Naive B cell (primary cell): ENCODE measurements around the gene ATP5IF1. TPM values are rescaled to one million over a fixed set of nuclear protein-coding genes. Genes with fewer than 3 reads are reported as not detected.
A peak's percentile ranks its signal among the peaks of the same experiment; 100 is the strongest.

Experiments used
- ATAC-seq, 2 donors: fragments of 150-1000 bp; cut with Tn5 transposase; 2 replicates each; pipeline ENCODE4 v1.10.0; 2021; ENCODE audit warnings: low read depth in 2 of 2, mild to moderate bottlenecking in 2 of 2, moderate library complexity in 2 of 2
- DNase-seq: peaks from one replicate; pipeline ENCODE4 v3.0.0; 2022
- H3K27ac Mint-ChIP-seq, 6 donors: one replicate each; pipeline ENCODE4 v1.8.0; 2020 to 2022; ENCODE audit warnings: mild to moderate bottlenecking in 6 of 6, mixed read lengths in 6 of 6, moderate library complexity in 5 of 6, inconsistent platforms in 2 of 6
- H3K27me3 Mint-ChIP-seq, 3 donors: one replicate each; pipeline ENCODE4 v1.8.0; 2021 to 2022; ENCODE audit warnings: mixed read lengths in 3 of 3, mild to moderate bottlenecking in 1 of 3
- H3K36me3 Mint-ChIP-seq, 2 donors: one replicate each; pipeline ENCODE4 v1.8.0; 2020 to 2022; ENCODE audit warnings: mixed read lengths in 2 of 2, inconsistent platforms in 1 of 2, mild to moderate bottlenecking in 1 of 2
- H3K4me1 Mint-ChIP-seq, 3 donors: one replicate each; pipeline ENCODE4 v1.8.0; 2020 to 2022; ENCODE audit warnings: mixed read lengths in 3 of 3, inconsistent platforms in 1 of 3, mild to moderate bottlenecking in 1 of 3, moderate library complexity in 1 of 3
- H3K4me3 Mint-ChIP-seq, 8 donors: one replicate each; pipeline ENCODE4 v1.8.0; 2020 to 2022; ENCODE audit warnings: mild to moderate bottlenecking in 8 of 8, mixed read lengths in 8 of 8, moderate library complexity in 8 of 8, inconsistent platforms in 2 of 8
- H3K9me3 Mint-ChIP-seq, 7 donors: one replicate each; pipeline ENCODE4 v1.8.0; 2020 to 2022; ENCODE audit warnings: mixed read lengths in 7 of 7, mild to moderate bottlenecking in 5 of 7, inconsistent platforms in 2 of 7, moderate library complexity in 1 of 7
- polyA plus RNA-seq, 6 donors: library from polyadenylated mRNA; unstranded; fragments of 300-500 nt; fragmentation: Illumina TruSeq; gene quantifications; one replicate each; pipeline ENCODE4 v1.2.3, GENCODE V29; 2021; ENCODE audit warnings: low read depth in 6 of 6

The ATP5IF1 gene
- polyA plus RNA-seq = 100 to 1,000 TPM; 369 to 762 (median 520) TPM

GRCh38 chr1:28235755-28236655 lies at the start of gene ATP5IF1:
TSS of gene ATP5IF1 (plus strand) at chr1:28236124. CDS start at chr1:28236184, 60 bp downstream.
- Mint-ChIP-seq H3K27me3 (no peaks in the 10 kb centered on the region), H3K4me1 (peaks cover 11 to 19% (median 11%) of the 10 kb centered on the region in 3 donors), H3K9me3 (no peaks in the 10 kb centered on the region), H3K27ac (peak within 1 kb of the TSS in 1 of 6 donors; percentile 14), H3K36me3 (no peaks in the 10 kb centered on the region), H3K4me3 (peak within 1 kb of the TSS in 1 of 8 donors; percentile 23)
- DNase-seq (peak; percentile 95), ATAC-seq (peak; percentile 92 to 93)

GRCh38 chr1:28190337-28190979 lies 45.5 kb upstream of the ATP5IF1 start:
- DNase-seq (no peak), ATAC-seq (no peak)
- peak overlapping the region in 1 of 6 donors; percentile 50 for H3K27ac Mint-ChIP-seq
- H3K9me3 Mint-ChIP-seq = no peaks in the 10 kb centered on the region
- H3K36me3 Mint-ChIP-seq = peaks cover 0 to 8% of the 10 kb centered on the region in 2 donors
- H3K4me1 Mint-ChIP-seq = peaks cover 0 to 8% (median 4%) of the 10 kb centered on the region in 3 donors
- H3K4me3 Mint-ChIP-seq = no peak overlapping the region
- H3K27me3 Mint-ChIP-seq = no peaks in the 10 kb centered on the region

GRCh38 chr1:28190996-28191645 lies 44.8 kb upstream of the ATP5IF1 start:
- Mint-ChIP-seq H3K27me3 (no peaks in the 10 kb centered on the region), H3K4me3 (no peak overlapping the region), H3K27ac (peak overlapping the region in 2 of 6 donors; percentile 79 to 94), H3K36me3 (peaks cover 0 to 8% of the 10 kb centered on the region in 2 donors), H3K9me3 (no peaks in the 10 kb centered on the region), H3K4me1 (peaks cover 0 to 8% (median 4%) of the 10 kb centered on the region in 3 donors)
- DNase-seq (no peak), ATAC-seq (no peak)

GRCh38 chr1:28193701-28194161 lies 42.2 kb upstream of the ATP5IF1 start:
- no peaks in the 10 kb centered on the region for H3K27me3 Mint-ChIP-seq

GRCh38 chr1:28194326-28195035 lies 41.4 kb upstream of the ATP5IF1 start:
- DNase-seq (no peak), ATAC-seq (no peak)
- no peaks in the 10 kb centered on the region for H3K9me3 Mint-ChIP-seq
- H3K4me3 Mint-ChIP-seq = no peak overlapping the region
- peaks cover 10 to 27% of the 10 kb centered on the region in 2 donors for H3K36me3 Mint-ChIP-seq
- H3K4me1 Mint-ChIP-seq = peaks cover 19 to 23% (median 20%) of the 10 kb centered on the region in 3 donors
- H3K27ac Mint-ChIP-seq = no peak overlapping the region
- H3K27me3 Mint-ChIP-seq = no peaks in the 10 kb centered on the region

More at GRCh38 chr1:28193701-28194161, 42.2 kb upstream of the ATP5IF1 start:
- Mint-ChIP-seq H3K36me3 (peaks cover 3 to 19% of the 10 kb centered on the region in 2 donors), H3K9me3 (no peaks in the 10 kb centered on the region), H3K27ac (no peak overlapping the region), H3K4me3 (no peak overlapping the region), H3K4me1 (peaks cover 12 to 19% (median 16%) of the 10 kb centered on the region in 3 donors)
- no peak for ATAC-seq
- DNase-seq = no peak

GRCh38 chr1:28195780-28196179 lies 40.1 kb upstream of the ATP5IF1 start:
- Mint-ChIP-seq H3K27me3 (no peaks in the 10 kb centered on the region), H3K4me3 (no peak overlapping the region), H3K4me1 (peaks cover 24 to 29% (median 26%) of the 10 kb centered on the region in 3 donors), H3K27ac (no peak overlapping the region), H3K9me3 (no peaks in the 10 kb centered on the region), H3K36me3 (peaks cover 19 to 38% of the 10 kb centered on the region in 2 donors)
- ATAC-seq (no peak), DNase-seq (no peak)

GRCh38 chr1:28196330-28196729 lies 39.6 kb upstream of the ATP5IF1 start:
- Mint-ChIP-seq H3K27me3 (no peaks in the 10 kb centered on the region), H3K27ac (peak overlapping the region in 2 of 6 donors; percentile 18 to 82), H3K9me3 (no peaks in the 10 kb centered on the region), H3K4me1 (peaks cover 24 to 32% (median 26%) of the 10 kb centered on the region in 3 donors), H3K4me3 (no peak overlapping the region), H3K36me3 (peaks cover 25 to 43% of the 10 kb centered on the region in 2 donors)
- DNase-seq = no peak
- no peak for ATAC-seq

- no peak for ATAC-seq
- Mint-ChIP-seq H3K9me3 (no peaks in the 10 kb centered on the region), H3K36me3 (peaks cover 25 to 43% of the 10 kb centered on the region in 2 donors), H3K4me3 (peak overlapping the region in 1 of 8 donors; percentile 37), H3K27me3 (no peaks in the 10 kb centered on the region), H3K4me1 (peaks cover 24 to 32% (median 26%) of the 10 kb centered on the region in 3 donors), H3K27ac (peak overlapping the region in 2 of 6 donors; percentile 42 to 69)
- no peak for DNase-seq
Measured at GRCh38 chr1:28197682-28198415, 38.1 kb upstream of the ATP5IF1 start.

GRCh38 chr1:28199328-28200233 lies 36.3 kb upstream of the ATP5IF1 start:
- H3K27me3 Mint-ChIP-seq = no peaks in the 10 kb centered on the region
- H3K27ac Mint-ChIP-seq = peak overlapping the region; percentile 10 to 80 (median 68)
- ATAC-seq (peak; percentile 43 to 47), DNase-seq (no peak)
- H3K9me3 Mint-ChIP-seq = no peaks in the 10 kb centered on the region
- H3K4me1 Mint-ChIP-seq = peaks cover 20 to 32% (median 26%) of the 10 kb centered on the region in 3 donors
- H3K36me3 Mint-ChIP-seq = peaks cover 34 to 48% of the 10 kb centered on the region in 2 donors
- peak overlapping the region in 3 of 8 donors; percentile 5 to 81 (median 76) for H3K4me3 Mint-ChIP-seq

GRCh38 chr1:28200234-28200873 lies 35.6 kb upstream of the ATP5IF1 start:
- H3K36me3 Mint-ChIP-seq = peaks cover 38 to 48% of the 10 kb centered on the region in 2 donors
- H3K4me3 Mint-ChIP-seq = peak overlapping the region in 2 of 8 donors; percentile 76 to 81
- no peaks in the 10 kb centered on the region for H3K27me3 Mint-ChIP-seq
- no peak for DNase-seq
- no peaks in the 10 kb centered on the region for H3K9me3 Mint-ChIP-seq
- no peak for ATAC-seq
- peaks cover 20 to 32% (median 26%) of the 10 kb centered on the region in 3 donors for H3K4me1 Mint-ChIP-seq
- peak overlapping the region in 4 of 6 donors; percentile 65 to 80 (median 68) for H3K27ac Mint-ChIP-seq

- peaks cover under 1 to 13% (median 6%) of the 10 kb centered on the region in 3 donors for H3K4me1 Mint-ChIP-seq
- no peak for DNase-seq
- peaks cover 23 to 39% of the 10 kb centered on the region in 2 donors for H3K36me3 Mint-ChIP-seq
- H3K4me3 Mint-ChIP-seq = no peak overlapping the region
- ATAC-seq = no peak
- H3K27me3 Mint-ChIP-seq = no peaks in the 10 kb centered on the region
- H3K9me3 Mint-ChIP-seq = no peaks in the 10 kb centered on the region
- H3K27ac Mint-ChIP-seq = no peak overlapping the region
Measured at GRCh38 chr1:28205243-28205642, 30.7 kb upstream of the ATP5IF1 start.
